NOMO-1 (cell line): ENCODE results near the gene FBXL12.
"Not testable (repeated sequence)": the region's sequence is repeated elsewhere in the genome, so short reads cannot be mapped to it uniquely, and the experiment has no call there.

Experiments
- DNase-seq, 2 experiments: peaks; one replicate each; lab custom pipeline; 2025; ENCODE audit not compliant: unreplicated experiment in 2 of 2; lab: John Stamatoyannopoulos, UW

The FBXL12 gene

GRCh38 chr19:9796113-9796773 lies 22.6 kb downstream of the FBXL12 start:
- DNase-seq: peak; percentile 59 to 91

DNA sequence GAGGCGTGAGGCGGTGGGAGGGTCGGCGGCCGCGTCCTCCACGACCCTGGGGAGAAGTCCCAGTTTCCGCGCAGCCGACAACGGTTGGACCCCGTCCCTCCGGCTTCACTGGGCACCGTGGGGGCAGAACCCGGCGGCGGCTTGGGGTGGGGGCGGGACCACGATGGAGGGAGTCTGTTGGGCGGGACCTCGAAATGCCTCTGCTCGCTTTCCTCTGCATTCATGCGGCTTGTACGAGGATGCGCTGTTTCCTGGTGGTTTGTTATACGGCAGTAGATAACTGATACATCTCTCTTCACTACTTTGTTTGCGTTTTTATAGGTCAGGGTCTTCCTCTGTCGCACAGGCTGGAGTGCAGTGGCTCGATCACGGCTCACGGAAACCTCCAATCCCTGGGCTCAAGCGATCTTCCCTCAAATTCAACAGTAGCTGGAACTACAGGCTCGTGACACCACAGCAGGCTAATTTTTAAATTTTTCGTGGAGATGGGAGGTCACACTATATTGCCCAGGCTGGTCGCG lies 25.7 kb downstream of the FBXL12 start:
- no peak for DNase-seq

GRCh38 chr19:9792206-9793070 lies 26.4 kb downstream of the FBXL12 start:
- DNase-seq: peak; percentile 68 to 84

DNA sequence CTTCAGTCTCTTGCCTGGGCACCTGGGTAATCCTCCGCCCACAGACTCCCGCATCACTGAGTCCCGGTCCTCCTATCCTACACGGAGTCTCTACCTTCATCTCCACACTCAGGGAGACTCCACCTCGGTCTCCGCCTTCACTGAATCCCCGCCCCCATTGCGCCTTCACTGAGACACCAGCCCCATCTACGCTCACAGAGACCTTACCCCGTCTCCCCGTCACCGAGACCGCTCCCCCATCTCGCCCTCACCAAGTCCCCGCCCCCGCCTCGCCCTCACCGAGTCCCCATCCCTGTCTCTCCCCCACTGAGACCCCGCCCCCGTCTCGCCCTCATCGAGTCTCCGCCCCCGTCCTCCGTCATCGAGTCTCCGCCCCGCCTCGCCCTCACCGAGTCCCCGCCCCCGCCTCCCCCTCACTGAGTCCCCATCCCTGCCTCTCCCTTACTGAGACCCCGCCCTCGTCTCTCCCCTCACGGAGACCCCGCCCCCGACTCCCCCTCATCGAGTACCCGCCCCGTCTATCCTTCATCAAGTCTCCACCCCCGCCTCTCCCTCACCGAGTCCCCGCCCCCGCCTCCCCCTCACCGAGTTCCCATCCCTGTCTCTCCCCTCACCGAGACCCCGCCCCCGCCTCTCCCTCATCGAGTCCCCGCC lies 27.2 kb downstream of the FBXL12 start:
- DNase-seq: peak; percentile 64 to 81

DNA sequence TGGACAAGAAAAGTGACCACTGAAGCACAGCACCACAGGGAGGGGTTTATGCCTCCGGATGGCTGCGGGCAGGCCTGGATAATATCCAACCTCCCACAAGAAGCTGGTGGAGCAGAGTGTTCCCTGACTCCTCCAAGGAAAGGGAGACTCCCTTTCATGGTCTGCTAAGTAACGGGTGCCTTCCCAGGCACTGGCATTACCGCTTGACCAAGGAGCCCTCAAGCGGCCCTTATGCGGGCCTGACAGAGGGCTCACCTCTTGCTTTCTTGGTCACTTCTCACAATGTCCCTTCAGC lies 27.9 kb downstream of the FBXL12 start:
- DNase-seq: not testable (repeated sequence)

- DNase-seq: not testable (repeated sequence)
Observed at GRCh38 chr19:9789579-9789978, 29.3 kb downstream of the FBXL12 start.

- no peak for DNase-seq
Observed at GRCh38 chr19:9789066-9789465, 29.8 kb downstream of the FBXL12 start.

- not testable (repeated sequence) for DNase-seq
Observed at GRCh38 chr19:9788604-9789003, 30.3 kb downstream of the FBXL12 start.

GRCh38 chr19:9786819-9787218 lies 32.1 kb downstream of the FBXL12 start:
- DNase-seq: no peak

DNA sequence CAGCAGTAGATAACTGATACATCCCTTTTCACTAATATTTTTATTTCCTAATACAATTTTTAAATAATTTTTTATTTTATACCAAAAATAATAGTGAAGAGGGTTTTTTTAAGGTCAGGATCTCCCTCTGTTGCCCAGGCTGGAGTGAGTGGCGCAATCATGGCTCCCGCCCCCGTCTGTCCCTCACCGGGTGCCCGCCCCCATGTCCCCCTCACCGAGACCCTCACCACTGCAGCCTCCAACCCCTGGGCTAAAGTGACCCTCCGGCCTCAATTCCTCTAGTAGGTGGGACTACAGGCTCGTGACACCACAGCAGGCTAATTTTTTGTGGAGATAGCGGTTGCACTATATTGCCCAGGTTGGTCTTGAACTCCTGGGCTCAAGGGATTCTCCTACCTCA lies 32.5 kb downstream of the FBXL12 start:
- DNase-seq: no peak

- DNase-seq: peak; percentile 91
Observed at GRCh38 chr19:9785367-9786331, 33.2 kb downstream of the FBXL12 start.

GRCh38 chr19:9784163-9784496 lies 34.7 kb downstream of the FBXL12 start:
- DNase-seq: not testable (repeated sequence)

DNA sequence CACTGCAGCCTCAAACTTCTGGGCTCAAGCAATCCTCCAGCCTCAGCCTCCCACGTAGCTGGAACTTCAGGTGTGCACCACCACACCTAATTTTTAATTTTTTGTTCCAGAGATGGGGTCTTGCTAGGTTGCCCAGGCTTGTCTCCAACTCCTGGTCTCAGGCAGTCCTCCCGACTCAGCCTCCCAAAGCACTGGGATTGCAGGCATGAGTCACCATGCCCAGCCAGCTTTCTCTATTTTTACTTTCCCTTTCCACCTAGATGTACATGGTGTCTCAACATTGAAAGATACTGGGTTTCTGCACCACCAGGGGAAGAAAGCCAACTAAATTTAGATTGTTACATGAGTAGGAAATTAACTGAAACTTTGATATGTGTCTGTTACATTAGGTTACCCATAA lies 36.5 kb downstream of the FBXL12 start:
- no peak for DNase-seq

DNA sequence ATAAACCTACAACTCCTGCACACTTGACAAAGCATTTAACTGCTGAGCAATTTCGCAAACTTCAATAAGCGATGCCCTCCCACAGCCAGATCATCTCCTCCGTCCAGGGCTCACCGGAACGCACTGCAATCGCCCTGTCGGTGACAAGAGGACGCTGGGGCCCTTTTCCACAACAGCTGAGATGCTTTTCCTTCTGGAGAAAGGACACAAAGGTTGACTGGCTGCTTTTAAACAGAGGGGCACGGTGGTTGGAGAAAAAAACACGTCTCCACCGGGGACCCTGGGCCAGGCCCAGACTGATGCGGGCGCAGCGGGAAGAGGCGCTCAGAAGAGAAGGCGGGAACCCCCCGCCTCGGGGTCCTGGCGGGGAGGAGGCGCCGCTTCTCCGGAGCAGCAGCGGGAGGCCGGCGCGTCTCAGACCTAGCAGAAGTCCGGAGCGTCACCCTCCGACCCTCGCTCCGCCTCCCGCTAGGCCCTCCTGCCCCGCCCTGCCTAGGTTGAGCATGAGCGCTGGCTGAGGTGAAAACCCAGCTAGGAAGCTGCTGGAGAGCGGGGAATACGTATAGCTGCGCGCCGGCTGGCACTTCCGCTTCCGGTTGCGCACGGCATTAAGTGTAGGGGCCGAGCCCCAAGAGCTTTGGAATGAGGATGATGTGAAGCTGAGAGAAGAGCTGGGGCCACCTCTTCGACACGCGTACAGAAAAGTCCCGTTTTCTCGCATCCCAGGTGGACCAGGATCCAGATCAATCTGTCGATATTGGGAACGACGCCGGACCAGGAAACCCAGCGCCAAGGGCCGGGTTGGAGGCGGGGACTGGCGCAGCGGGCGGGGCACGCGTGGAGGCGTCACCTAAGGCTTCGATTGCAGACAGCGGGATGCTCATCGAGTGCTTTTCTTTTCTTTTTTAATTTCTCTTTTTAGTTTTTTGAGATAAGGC lies 50.4 kb downstream of the FBXL12 start, which contains the start of gene ZNF846:
ZNF846 (minus strand) TSS at position 564 of the 938 bp plus-strand sequence. CDS start 3,788 bp downstream, outside the sequence.
- peak; percentile 97 to 98 for DNase-seq
